Esophagus mucosa (tissue), 1 donor: ENCODE results near the gene GTF2I. TPM values are rescaled to one million over a fixed set of nuclear protein-coding genes. Genes with fewer than 3 reads are reported as not detected.
"Not testable (repeated sequence)": the region's sequence is repeated elsewhere in the genome, so short reads cannot be mapped to it uniquely, and the experiment has no call there.

Experiments used
- ATAC-seq: fragments of 200-7000 bp; cut with Tn5 transposase; one replicate; pipeline ENCODE4 v1.9.1; 2020
- total RNA-seq: library from RNA; stranded (reverse); gene quantifications from one replicate; pipeline ENCODE4 v1.2.4, GENCODE V29; 2023
- donor health status: DM: yes; HTN: yes; CAD: no.

GTF2I gene
- total RNA-seq, 1 donor from 2014 or later, result 130 TPM

DNA sequence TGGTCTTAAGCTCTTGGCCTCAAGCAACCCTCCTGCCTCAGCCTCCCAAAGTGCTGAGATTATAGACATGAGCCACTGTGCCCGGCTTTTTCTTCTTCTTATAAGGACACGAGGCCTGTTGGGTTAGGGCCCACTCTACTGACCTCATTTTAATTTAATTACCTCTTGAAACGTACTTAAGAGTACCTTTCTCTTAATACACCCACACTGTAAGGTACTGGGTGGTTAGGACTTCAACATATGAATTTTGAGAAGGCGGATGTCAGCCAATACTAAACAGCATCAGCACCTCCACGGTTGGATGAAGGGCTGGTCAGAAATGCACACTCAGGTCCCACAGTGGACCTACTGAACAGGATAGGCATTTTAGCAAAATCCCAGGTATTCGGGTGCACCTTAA, 124.2 kb downstream of the GTF2I start:
- ATAC-seq, result not testable (repeated sequence)

DNA sequence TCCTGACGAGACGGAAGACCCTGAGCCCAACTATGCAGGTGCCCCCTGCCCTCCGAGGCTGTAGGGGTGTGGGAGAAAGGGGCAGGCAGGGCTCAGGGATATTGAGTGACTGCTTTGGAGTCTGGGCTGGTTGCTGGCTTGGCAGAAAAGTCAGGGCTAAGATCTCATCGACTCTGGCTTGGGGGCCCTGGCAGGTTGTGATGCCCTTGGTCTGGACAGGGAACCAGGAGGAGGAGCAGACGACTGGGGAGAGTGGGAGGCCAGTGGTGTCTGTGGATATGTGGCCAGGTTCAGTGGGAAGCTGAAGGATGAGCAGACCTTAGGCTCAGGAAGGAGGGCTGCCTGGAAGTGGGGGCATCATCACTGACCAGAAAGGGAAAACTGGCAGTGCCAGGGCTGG, 126.1 kb downstream of the GTF2I start:
- ATAC-seq, result not testable (repeated sequence)

GRCh38 chr7:74788369-74789150, 131.0 kb downstream of the GTF2I start:
- peak; percentile 98 for ATAC-seq

DNA sequence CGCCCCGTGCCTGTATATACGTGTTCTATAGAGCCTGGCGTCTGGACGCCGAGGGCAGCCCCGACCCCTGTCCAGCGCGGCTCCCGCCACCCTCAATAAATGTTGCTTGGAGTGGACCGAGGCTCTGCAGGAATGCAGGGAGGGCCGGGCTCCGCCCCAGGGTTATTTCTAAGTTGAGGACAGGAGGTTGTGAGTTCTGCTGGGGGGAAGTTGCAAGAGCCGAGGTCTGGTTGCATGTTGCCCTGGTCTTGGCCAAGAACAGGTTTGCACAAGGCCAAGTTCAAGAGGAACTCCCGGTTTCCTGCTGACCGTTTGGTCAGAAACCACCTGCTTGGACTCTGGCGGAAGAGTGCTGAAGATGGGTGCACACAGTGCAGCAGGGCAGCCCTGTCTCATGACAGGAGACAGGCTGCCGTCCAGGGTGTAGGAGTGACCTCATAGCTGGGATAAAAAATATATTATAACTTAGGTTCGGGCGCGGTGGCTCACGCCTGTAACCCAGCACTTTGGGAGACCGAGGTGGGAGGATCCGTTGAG, 131.8 kb downstream of the GTF2I start:
- peak; percentile 9 for ATAC-seq

DNA sequence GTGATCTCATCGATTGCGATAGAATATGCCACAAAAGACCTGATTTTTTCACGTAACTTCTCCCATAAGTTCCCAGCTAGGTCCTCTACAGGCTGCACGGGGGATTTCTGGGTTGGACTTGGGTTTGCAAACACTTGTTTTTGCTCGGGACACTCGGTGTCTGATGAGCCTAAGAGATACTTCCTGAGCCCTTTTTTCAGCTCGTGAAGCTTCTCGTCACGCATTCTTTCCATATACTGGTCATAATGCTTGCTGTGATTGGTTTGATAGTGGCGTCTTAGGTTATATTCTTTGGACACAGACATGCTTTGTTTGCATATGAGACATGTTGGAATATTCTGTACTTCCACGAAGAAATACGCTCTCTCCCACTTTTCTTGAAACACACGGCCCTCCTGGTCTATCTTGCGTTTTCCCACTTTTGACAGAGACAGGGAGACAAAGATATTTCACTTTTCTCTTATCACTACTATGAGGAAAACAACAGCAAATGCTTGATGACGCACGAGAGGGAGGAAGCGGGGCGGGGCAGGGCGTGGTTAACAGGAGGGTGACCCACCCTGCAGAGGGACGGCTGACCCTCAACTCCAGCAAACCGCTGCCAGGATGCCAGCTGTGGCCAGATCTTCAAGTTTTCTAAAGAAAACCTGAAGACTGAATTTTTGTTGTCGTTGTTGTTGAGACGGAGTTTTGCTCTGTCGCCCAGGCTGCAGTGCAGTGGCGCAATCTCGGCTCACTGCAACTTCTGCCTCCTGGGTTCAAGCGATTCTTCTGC, 140.5 kb downstream of the GTF2I start:
- not testable (repeated sequence) for ATAC-seq

GRCh38 chr7:74798644-74799043, 141.1 kb downstream of the GTF2I start:
- peak; percentile 83 for ATAC-seq

Other genes starting within 250 kb of the GTF2I start
- gene GTF2IRD1, start 203.8 kb upstream of the GTF2I start, total RNA-seq, result 49.1 TPM
- gene NCF1, start 116.3 kb downstream of the GTF2I start, total RNA-seq, result 2.7 TPM
- 10.2 TPM for gene GTF2IRD2, start 193.9 kb downstream of the GTF2I start, total RNA-seq